ENCODE results near the gene NFAM1. TPM values are rescaled to one million over a fixed set of nuclear protein-coding genes. Genes with fewer than 3 reads are reported as not detected.

The NFAM1 gene
- polyA plus RNA-seq, 1 of the 3 experiments (the other 2 are of a cell fraction), result 0.02 TPM

DNA sequence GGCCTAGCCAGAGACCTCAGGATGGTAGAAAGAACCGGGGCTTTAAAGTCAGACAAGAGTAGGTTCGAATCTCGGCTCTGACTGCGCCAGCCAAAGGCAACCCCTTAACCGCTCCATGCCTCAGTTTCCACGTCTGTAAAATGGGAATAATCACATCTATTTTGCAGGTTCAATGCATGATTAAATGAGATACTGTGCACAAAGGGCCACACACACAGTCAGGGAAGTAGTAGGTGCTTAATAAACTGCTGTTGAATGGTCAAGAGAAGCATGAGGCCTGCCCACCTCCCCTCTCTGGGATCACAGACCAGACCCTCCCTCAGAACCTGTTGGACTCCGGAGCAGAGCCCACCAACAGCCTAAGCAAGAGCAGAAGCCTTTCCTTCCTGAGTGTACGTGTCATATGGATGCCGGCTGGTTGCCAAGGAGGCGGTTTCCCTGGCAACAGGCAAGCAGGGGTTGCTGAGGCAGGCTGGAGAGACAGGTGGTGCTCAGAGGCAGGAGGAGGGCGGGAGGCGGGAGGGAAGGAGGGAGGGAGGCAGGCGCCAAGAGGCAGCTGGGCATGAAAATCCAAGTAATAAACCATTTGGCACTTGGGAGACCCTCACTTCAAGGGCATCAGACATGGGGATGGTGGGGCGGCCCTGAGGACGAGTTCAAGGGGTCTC, 43.9 kb downstream of the NFAM1 start:
- no peaks in the 10 kb centered on the region for H3F3A ChIP-seq (replicated peaks; ENCODE audit: insufficient read depth)
- H3K27me3 ChIP-seq (ENCODE audit: insufficient read depth), result no peaks in the 10 kb centered on the region
- no peaks in the 10 kb centered on the region for H3K79me2 ChIP-seq (ENCODE audit: insufficient read depth)
- CTCF ChIA-PET, result interaction anchor here (1.3 kb wide), 2 partner anchors 48 to 56 kb away, joined by 3 to 4 read pairs; no protein-coding TSS in a partner anchor
- H3K4me2 ChIP-seq, result no peak overlapping the region
- TF ChIP-seq MXI1 (IDR thresholded peaks at IDR 0.05; ENCODE audit: low read depth, low read length) (peak; percentile 45; the same call in 1 of the 2 replicates), NFIC (IDR thresholded peaks at IDR 0.05; ENCODE audit: borderline replicate concordance) (no peak)
- 68% methylated on average over 13 of the region's 15 CpGs for WGBS (ENCODE audit: low lambda C conversion rate)
- no peak overlapping the region for H3K9ac ChIP-seq
- no peak overlapping the region for H3K27ac ChIP-seq (ENCODE audit: low read depth in 2 of 2, low read length in 1 of 2)
- H3K9me3 ChIP-seq, result no peaks in the 10 kb centered on the region
- no peak overlapping the region for H3K4me3 ChIP-seq (ENCODE audit: low read depth in 2 of 2, low read length in 1 of 2)
- H3K36me3 ChIP-seq (replicated peaks in 1 of 2; ENCODE audit: control insufficient read depth in 1 of 2, insufficient read depth in 2 of 2, low read length in 1 of 2), result no peaks in the 10 kb centered on the region
- H4K20me1 ChIP-seq (ENCODE audit: insufficient read depth), result no peaks in the 10 kb centered on the region
- POLR2A ChIA-PET, result no interaction called here
- H2AFZ ChIP-seq (ENCODE audit: low read depth), result no peak overlapping the region
- H3K9me2 ChIP-seq, result no peaks in the 10 kb centered on the region
- DNase-seq, result peak; percentile 84
- peaks cover 0 to 18% of the 10 kb centered on the region in 2 experiments; a peak in 1 of 4 replicates for H3K4me1 ChIP-seq (ENCODE audit: control insufficient read depth in 1 of 2, insufficient read depth in 2 of 2, low read depth in 1 of 2, low read length in 1 of 2)

GRCh38 chr22:42387631-42388030, 44.6 kb downstream of the NFAM1 start:
- TF ChIP-seq RXRA (IDR thresholded peaks at IDR 0.05; ENCODE audit: borderline replicate concordance, low read depth) (no peak), RAD21 (IDR thresholded peaks at IDR 0.05; ENCODE audit: low read length) (no peak), MXI1 (IDR thresholded peaks at IDR 0.05; ENCODE audit: low read depth, low read length) (no peak), FOSL2 (IDR thresholded peaks at IDR 0.05; ENCODE audit: borderline replicate concordance, low read depth) (no peak), ELF1 (IDR thresholded peaks at IDR 0.05) (no peak), NFIC (IDR thresholded peaks at IDR 0.05; ENCODE audit: borderline replicate concordance) (no peak), EZH2phosphoT487 (IDR thresholded peaks at IDR 0.05; ENCODE audit: borderline replicate concordance, low read depth) (no peak), USF2 (IDR thresholded peaks at IDR 0.05; ENCODE audit: borderline replicate concordance, low read depth, low read length) (no peak)
- TF ChIP-seq, protein P1, sequence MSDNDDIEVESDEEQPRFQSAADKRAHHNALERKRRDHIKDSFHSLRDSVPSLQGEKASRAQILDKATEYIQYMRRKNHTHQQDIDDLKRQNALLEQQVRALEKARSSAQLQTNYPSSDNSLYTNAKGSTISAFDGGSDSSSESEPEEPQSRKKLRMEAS (IDR thresholded peaks at IDR 0.05; ENCODE audit: low read depth), result no peak
- no peaks in the 10 kb centered on the region for H3F3A ChIP-seq (replicated peaks; ENCODE audit: insufficient read depth)
- DNase-seq, result no peak
- no peak overlapping the region for H2AFZ ChIP-seq (ENCODE audit: low read depth)
- H3K27me3 ChIP-seq (ENCODE audit: insufficient read depth), result no peaks in the 10 kb centered on the region
- H3K4me2 ChIP-seq, result no peak overlapping the region
- H3K9me3 ChIP-seq, result no peaks in the 10 kb centered on the region
- no peaks in the 10 kb centered on the region for H3K9me2 ChIP-seq
- peaks cover 0 to 18% of the 10 kb centered on the region in 2 experiments; a peak in 1 of 4 replicates for H3K4me1 ChIP-seq (ENCODE audit: control insufficient read depth in 1 of 2, insufficient read depth in 2 of 2, low read depth in 1 of 2, low read length in 1 of 2)
- no peak overlapping the region for H3K4me3 ChIP-seq (ENCODE audit: low read depth in 2 of 2, low read length in 1 of 2)
- 86% methylated on average over 1 of the region's 6 CpGs for WGBS (ENCODE audit: low lambda C conversion rate)
- ChIA-PET POLR2A (no interaction called here), CTCF (no interaction called here)
- H3K27ac ChIP-seq (ENCODE audit: low read depth in 2 of 2, low read length in 1 of 2), result no peak overlapping the region
- H3K79me2 ChIP-seq (ENCODE audit: insufficient read depth), result no peaks in the 10 kb centered on the region
- no peak overlapping the region for H3K9ac ChIP-seq
- no peaks in the 10 kb centered on the region for H3K36me3 ChIP-seq (replicated peaks in 1 of 2; ENCODE audit: control insufficient read depth in 1 of 2, insufficient read depth in 2 of 2, low read length in 1 of 2)
- no peaks in the 10 kb centered on the region for H4K20me1 ChIP-seq (ENCODE audit: insufficient read depth)

GRCh38 chr22:42385696-42386095, 46.5 kb downstream of the NFAM1 start:
- Histone ChIP-seq H3K9ac (no peak overlapping the region), H3F3A (replicated peaks; ENCODE audit: insufficient read depth) (no peaks in the 10 kb centered on the region), H2AFZ (ENCODE audit: low read depth) (no peak overlapping the region), H3K36me3 (replicated peaks in 1 of 2; ENCODE audit: control insufficient read depth in 1 of 2, insufficient read depth in 2 of 2, low read length in 1 of 2) (no peaks in the 10 kb centered on the region), H3K9me3 (no peaks in the 10 kb centered on the region), H3K27ac (ENCODE audit: low read depth in 2 of 2, low read length in 1 of 2) (no peak overlapping the region), H3K4me1 (ENCODE audit: control insufficient read depth in 1 of 2, insufficient read depth in 2 of 2, low read depth in 1 of 2, low read length in 1 of 2) (peaks cover 0 to 25% of the 10 kb centered on the region in 2 experiments; a peak in 1 of 4 replicates), H4K20me1 (ENCODE audit: insufficient read depth) (no peaks in the 10 kb centered on the region), H3K4me2 (no peak overlapping the region), H3K79me2 (ENCODE audit: insufficient read depth) (no peaks in the 10 kb centered on the region), H3K9me2 (no peaks in the 10 kb centered on the region), H3K27me3 (ENCODE audit: insufficient read depth) (no peaks in the 10 kb centered on the region), H3K4me3 (ENCODE audit: low read depth in 2 of 2, low read length in 1 of 2) (no peak overlapping the region)
- ChIA-PET POLR2A (no interaction called here), CTCF (no interaction called here)
- WGBS (ENCODE audit: low lambda C conversion rate), result no CpG with 5 or more reads among the region's 8 CpGs
- DNase-seq, result no peak
- TF ChIP-seq RFX5 (IDR thresholded peaks at IDR 0.05; ENCODE audit: low read length) (no peak), RAD21 (IDR thresholded peaks at IDR 0.05; ENCODE audit: low read length) (peak; percentile 16; the same call in 1 of the 2 replicates)

All from SK-N-SH (cell line).